ENCODE data around the gene CENPT.
"Not testable (repeated sequence)": the region's sequence is repeated elsewhere in the genome, so short reads cannot be mapped to it uniquely, and the experiment has no call there.

CENPT gene

GRCh38 chr16:67845291-67846062 is 2.0 kb downstream of the CENPT start:
- DNase-seq, result no peak

- DNase-seq, result no peak
Observed at GRCh38 chr16:67844497-67844896, 3.0 kb downstream of the CENPT start.

GRCh38 chr16:67843343-67843765 is 4.1 kb downstream of the CENPT start:
- DNase-seq, result no peak

- peak; percentile 53 for DNase-seq
Observed at GRCh38 chr16:67842509-67843342, 4.8 kb downstream of the CENPT start.

GRCh38 chr16:67841816-67842508 is 5.5 kb downstream of the CENPT start, which contains the start of gene THAP11:
THAP11 (plus strand) TSS chr16:67842320; CDS start chr16:67842555, 235 bp downstream.
- peak; percentile 93 for DNase-seq

GRCh38 chr16:67841198-67841815 is 6.2 kb downstream of the CENPT start:
- no peak for DNase-seq

GRCh38 chr16:67837811-67838210 is 9.7 kb downstream of the CENPT start:
- no peak for DNase-seq

- DNase-seq, result not testable (repeated sequence)
Observed at GRCh38 chr16:67837190-67837589, 10.3 kb downstream of the CENPT start.

GRCh38 chr16:67834242-67834614 is 13.3 kb downstream of the CENPT start:
- no peak for DNase-seq

GRCh38 chr16:67833415-67834241 is 13.9 kb downstream of the CENPT start:
- peak; percentile 95 for DNase-seq

- DNase-seq, result no peak
Observed at GRCh38 chr16:67833030-67833414, 14.5 kb downstream of the CENPT start.

GRCh38 chr16:67828651-67829050 is 18.8 kb downstream of the CENPT start:
- DNase-seq, result no peak

GRCh38 chr16:67825906-67826305 is 21.6 kb downstream of the CENPT start:
- DNase-seq, result no peak

- DNase-seq, result no peak
Observed at GRCh38 chr16:67825119-67825518, 22.4 kb downstream of the CENPT start.

GRCh38 chr16:67822511-67822910 is 25.0 kb downstream of the CENPT start:
- DNase-seq, result no peak

- no peak for DNase-seq
Observed at GRCh38 chr16:67820608-67821259, 26.8 kb downstream of the CENPT start.

GRCh38 chr16:67814567-67814966 is 32.9 kb downstream of the CENPT start:
- DNase-seq, result no peak

GRCh38 chr16:67811899-67812298 is 35.6 kb downstream of the CENPT start:
- DNase-seq, result no peak

- no peak for DNase-seq
Observed at GRCh38 chr16:67807148-67807682, 40.3 kb downstream of the CENPT start.

GRCh38 chr16:67806428-67807147 is 40.9 kb downstream of the CENPT start, which contains the start of the genes RANBP10 and TSNAXIP1:
RANBP10 (minus strand) TSS chr16:67806560; CDS start chr16:67806536, 24 bp downstream.
TSNAXIP1 (plus strand) TSS chr16:67806889; CDS start chr16:67807150, 261 bp downstream.
- peak; percentile 90 for DNase-seq
